H1 (cell line): ENCODE measurements around the gene ANKRD24. TPM values are rescaled to one million over a fixed set of nuclear protein-coding genes. Genes with fewer than 3 reads are reported as not detected.

Experiments used
- CTCF ChIA-PET: fragments of 300-600 bp; sonication (Branson Sonifier 250); formaldehyde crosslinking; loops from one replicate; lab custom pipeline; 2021; ENCODE audit not compliant: partially characterized antibody; lab: Charles Lee
- POLR2A ChIA-PET: fragments of 300-600 bp; sonication (Branson Sonifier 250); formaldehyde crosslinking; loops from one replicate; lab custom pipeline; 2021; ENCODE audit warnings: inconsistent platforms; ENCODE audit not compliant: partially characterized antibody; lab: Charles Lee
- DNase-seq, 2 experiments: peaks; one replicate each; pipeline versions ENCODE4 v3.0.0 to v3.0.0-alpha.2; 2010 to 2022; ENCODE audit warnings: low spot score in 2 of 2, low read depth in 1 of 2, mixed read lengths in 1 of 2
- FAIRE-seq: peaks from 2 replicates; lab custom pipeline; 2011; peaks lifted over from hg19 to GRCh38; lab: Jason Lieb, UNC
- H2AFZ ChIP-seq: 2 replicates; pipeline ENCODE4 v1.8.1; 2012; ENCODE audit warnings: low read length, inconsistent platforms
- H2AK5ac ChIP-seq: 2 replicates; pipeline ENCODE4 v1.6.1; 2013; ENCODE audit warnings: low read depth, low read length
- H2BK120ac ChIP-seq: replicated peaks from 2 replicates; pipeline ENCODE3; 2013; ENCODE audit warnings: low read depth, low read length, inconsistent platforms
- H2BK12ac ChIP-seq: 2 replicates; pipeline ENCODE4 v1.6.1; 2013; ENCODE audit warnings: low read depth, low read length
- H2BK15ac ChIP-seq: 2 replicates; pipeline ENCODE4 v1.6.1; 2013; ENCODE audit warnings: low read length
- H2BK20ac ChIP-seq: 2 replicates; pipeline ENCODE4 v1.6.1; 2013; ENCODE audit warnings: low read length
- H2BK5ac ChIP-seq: 2 replicates; pipeline ENCODE4 v1.6.1; 2013; ENCODE audit warnings: low read depth, low read length
- H3K14ac ChIP-seq: 2 replicates; pipeline ENCODE4 v1.6.1; 2013; ENCODE audit warnings: inconsistent platforms; ENCODE audit not compliant: insufficient read length
- H3K18ac ChIP-seq: 2 replicates; pipeline ENCODE4 v1.6.1; 2013; ENCODE audit warnings: low read length; ENCODE audit errors: extremely low read depth
- H3K23ac ChIP-seq: 2 replicates; pipeline ENCODE4 v1.6.1; 2013; ENCODE audit warnings: inconsistent platforms; ENCODE audit not compliant: insufficient read length
- H3K23me2 ChIP-seq: 2 replicates; pipeline ENCODE4 v1.6.1; 2013; ENCODE audit warnings: low read depth, low read length
- H3K27ac ChIP-seq: 2 replicates; pipeline ENCODE4 v1.6.1; 2011; ENCODE audit warnings: low read depth, low read length, inconsistent platforms
- H3K27me3 ChIP-seq, 4 experiments: replicated peaks in 1 of 4; 1 replicate in 1 of 4; 2 replicates in 3 of 4; pipeline versions ENCODE4 v1.6.1 to v1.8.1; 2011 to 2013; ENCODE audit warnings: low read length in 3 of 4, mild to moderate bottlenecking in 3 of 4, inconsistent platforms in 2 of 4, mixed read lengths in 2 of 4, moderate library complexity in 1 of 4; ENCODE audit not compliant: control insufficient read depth in 3 of 4, insufficient read depth in 3 of 4; ENCODE audit errors: extremely low read depth in 1 of 4
- H3K36me3 ChIP-seq, 4 experiments: 2 replicates each; pipeline versions ENCODE4 v1.6.1 to v1.8.1; 2011 to 2013; ENCODE audit warnings: mild to moderate bottlenecking in 4 of 4, low read length in 3 of 4, moderate library complexity in 2 of 4, control low read depth in 1 of 4, inconsistent platforms in 1 of 4; ENCODE audit not compliant: insufficient read depth in 4 of 4, control insufficient read depth in 2 of 4
- H3K4ac ChIP-seq: replicated peaks from 2 replicates; pipeline ENCODE3; 2013; ENCODE audit warnings: low read length, low read depth, mixed read lengths, inconsistent platforms; ENCODE audit not compliant: insufficient read length
- H3K4me1 ChIP-seq, 4 experiments: replicated peaks in 1 of 4; 1 replicate in 1 of 4; 2 replicates in 3 of 4; pipeline versions ENCODE4 v1.6.1 to v1.8.1; 2011 to 2013; ENCODE audit warnings: low read length in 3 of 4, inconsistent platforms in 2 of 4, mixed read lengths in 1 of 4; ENCODE audit not compliant: insufficient read depth in 4 of 4, control insufficient read depth in 3 of 4
- H3K4me2 ChIP-seq, 2 experiments: 2 replicates each; pipeline versions ENCODE4 v1.6.1 to v1.8.1; 2011 to 2013; ENCODE audit warnings: low read depth in 2 of 2, low read length in 2 of 2, control low read depth in 1 of 2, inconsistent platforms in 1 of 2, mild to moderate bottlenecking in 1 of 2; ENCODE audit not compliant: insufficient read depth in 1 of 2
- H3K4me3 ChIP-seq, 4 experiments: fragments of 200-600, 300-600 bp in 1 of 4; sonication (generic), shearing (Covaris generic), sonication (Bioruptor Twin) in 1 of 4; 2 replicates each; pipeline versions ENCODE4 v1.5.1 to v1.8.1; 2011 to 2016; ENCODE audit warnings: low read length in 4 of 4, low read depth in 3 of 4, control low read depth in 2 of 4, inconsistent platforms in 2 of 4, mild to moderate bottlenecking in 2 of 4, mixed read lengths in 1 of 4, moderate library complexity in 1 of 4; ENCODE audit not compliant: insufficient read depth in 2 of 4; ENCODE audit errors: extremely low read depth in 1 of 4
- H3K56ac ChIP-seq: replicated peaks from 2 replicates; pipeline ENCODE3; 2013; ENCODE audit warnings: low read depth, mild to moderate bottlenecking, mixed read lengths, low read length, inconsistent platforms; ENCODE audit not compliant: insufficient read length
- H3K79me1 ChIP-seq: 2 replicates; pipeline ENCODE4 v1.6.1; 2013; ENCODE audit warnings: low read depth, low read length, control low read depth
- H3K79me2 ChIP-seq, 2 experiments: 2 replicates each; pipeline versions ENCODE4 v1.6.1 to v1.8.1; 2012 to 2013; ENCODE audit warnings: low read length in 2 of 2, mild to moderate bottlenecking in 2 of 2, inconsistent platforms in 1 of 2; ENCODE audit not compliant: insufficient read depth in 2 of 2, control insufficient read depth in 1 of 2
- H3K9ac ChIP-seq, 4 experiments: replicated peaks in 1 of 4; 1 replicate in 1 of 4; 2 replicates in 3 of 4; pipeline versions ENCODE4 v1.6.1 to v1.8.1; 2011 to 2013; ENCODE audit warnings: low read depth in 3 of 4, low read length in 3 of 4, control low read depth in 2 of 4, mild to moderate bottlenecking in 2 of 4, moderate library complexity in 2 of 4, inconsistent platforms in 1 of 4; ENCODE audit errors: extremely low read depth in 1 of 4
- H3K9me3 ChIP-seq, 2 experiments: 2 replicates each; pipeline versions ENCODE4 v1.6.1 to v1.8.1; 2012 to 2013; ENCODE audit warnings: mild to moderate bottlenecking in 2 of 2, moderate library complexity in 2 of 2, control low read depth in 1 of 2, inconsistent platforms in 1 of 2, low read depth in 1 of 2, low read length in 1 of 2, mixed read lengths in 1 of 2; ENCODE audit not compliant: insufficient read depth in 2 of 2
- H4K20me1 ChIP-seq, 2 experiments: replicated peaks in 1 of 2; 2 replicates each; pipeline versions ENCODE3 to v1.8.1; 2011 to 2013; ENCODE audit warnings: inconsistent platforms in 2 of 2, low read length in 2 of 2, mild to moderate bottlenecking in 1 of 2; ENCODE audit not compliant: insufficient read depth in 2 of 2, control insufficient read depth in 1 of 2
- H4K5ac ChIP-seq: 2 replicates; pipeline ENCODE4 v1.6.1; 2013; ENCODE audit warnings: low read length, low read depth, mixed read lengths, inconsistent platforms; ENCODE audit not compliant: insufficient read length
- H4K8ac ChIP-seq: 2 replicates; pipeline ENCODE4 v1.8.0; 2013; ENCODE audit warnings: mild to moderate bottlenecking, moderate library complexity, low read length, inconsistent platforms; ENCODE audit not compliant: insufficient read depth; ENCODE audit errors: extremely low read depth
- H4K91ac ChIP-seq: replicated peaks from 2 replicates; pipeline ENCODE3; 2013; ENCODE audit warnings: low read length, mixed read lengths, inconsistent platforms; ENCODE audit not compliant: insufficient read length
- ASH2L ChIP-seq: fragments of 200-600, 300-600 bp; sonication (generic); IDR thresholded peaks from one replicate; pipeline ENCODE4 v1.7.1; 2017; ENCODE audit warnings: low read length
- ATF2 ChIP-seq: IDR thresholded peaks from 2 replicates; pipeline ENCODE4 v1.6.1; 2012; ENCODE audit warnings: low read length, inconsistent platforms
- BCL11A ChIP-seq, 2 experiments: IDR thresholded peaks; one replicate each; pipeline ENCODE4 v1.6.1; 2011; ENCODE audit warnings: low read depth in 2 of 2, low read length in 2 of 2, mild to moderate bottlenecking in 2 of 2
- CHD2 ChIP-seq: IDR thresholded peaks from 2 replicates; pipeline ENCODE4 v1.6.1; 2012; ENCODE audit warnings: low read length, improper control_type of control experiment
- EGR1 ChIP-seq: IDR thresholded peaks from 2 replicates; pipeline ENCODE4 v1.6.1; 2011; ENCODE audit warnings: low read depth, low read length, borderline replicate concordance
- KDM4A ChIP-seq: IDR thresholded peaks from one replicate; pipeline ENCODE4 v1.7.1; 2012; ENCODE audit warnings: low read depth, mild to moderate bottlenecking, moderate library complexity, low read length, inconsistent platforms; ENCODE audit not compliant: severe bottlenecking
- PHF8 ChIP-seq: fragments of 200-600 bp; sonication (generic); conservative IDR thresholded peaks from 2 replicates; pipeline ENCODE4 v1.7.1; 2012; ENCODE audit warnings: low read depth, mild to moderate bottlenecking, inconsistent platforms, low read length, moderate library complexity
- POU5F1 ChIP-seq: IDR thresholded peaks from 2 replicates; pipeline ENCODE4 v1.6.1; 2011; ENCODE audit warnings: low read depth, mild to moderate bottlenecking, low read length, moderate library complexity
- SP2 ChIP-seq: IDR thresholded peaks from 2 replicates; pipeline ENCODE4 v1.6.1; 2012; ENCODE audit warnings: mild to moderate bottlenecking, low read length, inconsistent platforms
- SRF ChIP-seq: IDR thresholded peaks from 2 replicates; pipeline ENCODE4 v1.6.1; 2011; ENCODE audit warnings: mild to moderate bottlenecking, low read depth, low read length, moderate library complexity
- ZNF274 ChIP-seq: IDR thresholded peaks from 2 replicates; pipeline ENCODE4 v1.7.0; 2012; ENCODE audit warnings: low read length, borderline replicate concordance; ENCODE audit errors: extremely low read depth
- WGBS, 2 experiments: shearing (Covaris generic) in 1 of 2; methylation state at CpG; one replicate each; pipeline versions ENCODE4 v1.1.6 to v1.1.7; 2013 to 2015; ENCODE audit warnings: low lambda C conversion rate in 2 of 2, mixed read lengths in 2 of 2, inconsistent platforms in 1 of 2, low coverage in 1 of 2, missing lambda C conversion rate in 1 of 2; ENCODE audit not compliant: insufficient replicate concordance in 2 of 2, insufficient coverage in 1 of 2, insufficient read length in 1 of 2; ENCODE audit errors: extremely low coverage in 1 of 2, missing lambda C conversion rate in 1 of 2; 5-methylcytosine and 5-hydroxymethylcytosine counted together
- polyA plus RNA-seq, 7 experiments: library from polyadenylated mRNA; depleted of rRNA in 3 of 7; stranded (reverse) in 5 of 7; unstranded in 2 of 7; fragments of >200 nt in 5 of 7; fragments of 200-250 nt in 2 of 7; gene quantifications; 1 replicate in 5 of 7; 2 replicates in 1 of 7; 4 replicates in 1 of 7; pipeline versions ENCODE4 v1.2.1 to v1.2.3, GENCODE V29; 2011 to 2013; ENCODE audit warnings: missing spikeins in 2 of 7, mixed read lengths in 2 of 7
- total RNA-seq: library from RNA; stranded (reverse); fragmentation: NEBNext Ultra II Directional; extraction: Animal tissue kit (Norgen Biotek cat#: 25700); gene quantifications from 2 replicates; pipeline ENCODE4 v1.2.1, GENCODE V29; 2021
- TF ChIP-seq, protein P1 (sequence below): IDR thresholded peaks from 2 replicates; pipeline ENCODE4 v1.6.1; 2012; ENCODE audit warnings: inconsistent platforms

The ANKRD24 gene
- total and polyA plus RNA-seq, 2 of the 8 experiments (the other 6 are each of a cell fraction or from before 2014, with no cell fraction given): 7.6 to 14.1 TPM

DNA sequence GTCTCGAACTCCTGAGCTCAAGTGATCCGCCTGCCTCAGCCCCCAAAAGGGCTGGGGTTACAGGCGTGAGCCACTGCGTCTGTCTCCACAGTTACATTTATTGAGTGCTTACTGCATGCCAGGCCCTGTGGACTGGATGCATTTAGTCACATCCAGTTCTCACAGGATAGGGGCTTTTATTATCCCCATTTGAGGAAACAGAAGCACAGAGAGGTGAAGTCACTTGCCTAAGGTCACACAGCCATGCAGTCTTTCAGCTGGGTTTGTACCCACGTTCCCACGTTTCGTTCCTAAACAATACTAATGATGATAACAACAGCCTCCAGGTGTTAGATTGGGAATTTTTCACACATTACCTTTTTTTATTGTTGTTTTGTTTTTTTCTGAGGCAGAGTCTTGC is 37.7 kb downstream of the ANKRD24 start:
- Histone ChIP-seq H3K18ac (no peak overlapping the region), H3K4me2 (no peak overlapping the region), H3K23me2 (no peaks in the 10 kb centered on the region), H3K4me1 (no peaks in the 10 kb centered on the region), H3K4me3 (no peak overlapping the region), H2BK12ac (no peak overlapping the region), H3K36me3 (peaks cover 0 to 7% (median 2%) of the 10 kb centered on the region in 4 experiments; a peak in 4 of 8 replicates), H2BK20ac (no peak overlapping the region), H4K91ac (no peak overlapping the region), H4K20me1 (peaks cover 0 to 2% of the 10 kb centered on the region in 2 experiments), H3K14ac (no peak overlapping the region), H3K27me3 (no peaks in the 10 kb centered on the region), H2BK120ac (no peak overlapping the region), H3K9me3 (peaks cover 0 to 2% of the 10 kb centered on the region in 2 experiments; a peak in 1 of 4 replicates), H3K27ac (no peak overlapping the region), H4K5ac (no peak overlapping the region), H2BK15ac (no peak overlapping the region), H3K79me1 (no peaks in the 10 kb centered on the region), H3K23ac (no peak overlapping the region), H3K9ac (no peak overlapping the region), H2AFZ (no peak overlapping the region), H3K4ac (no peak overlapping the region), H3K79me2 (no peaks in the 10 kb centered on the region), H3K56ac (no peak overlapping the region), H2BK5ac (no peak overlapping the region), H2AK5ac (no peak overlapping the region), H4K8ac (no peak overlapping the region)
- FAIRE-seq (no peak), DNase-seq (no peak)
- ChIA-PET CTCF (interaction anchor here (0.9 to 2.3 kb wide), 3 partner anchors 47 to 398 kb away, joined by 3 to 7 read pairs (median 3); no protein-coding TSS in a partner anchor), POLR2A (interaction anchor here (1.7 kb wide), 1 partner anchor 13 kb away, joined by 3 read pairs; no protein-coding TSS in a partner anchor)
- 89% methylated on average over 7 of the region's 7 CpGs; no CpG with 5 or more reads in 1 of the 2 experiments for whole genome bisulfite sequencing, 2 experiments
- TF ChIP-seq ASH2L (no peak), EGR1 (no peak), CHD2 (no peak), SRF (no peak), BCL11A (IDR thresholded peaks at IDR 0.05; ENCODE audit: low read depth in 2 of 2, low read length in 2 of 2) (no peak), PHF8 (no peak), SP2 (no peak), ATF2 (no peak), POU5F1 (no peak), KDM4A (no peak), ZNF274 (no peak)
- TF ChIP-seq, protein P1, sequence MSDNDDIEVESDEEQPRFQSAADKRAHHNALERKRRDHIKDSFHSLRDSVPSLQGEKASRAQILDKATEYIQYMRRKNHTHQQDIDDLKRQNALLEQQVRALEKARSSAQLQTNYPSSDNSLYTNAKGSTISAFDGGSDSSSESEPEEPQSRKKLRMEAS: no peak
